Left renal cortex interstitium (tissue), 4 donors: ENCODE measurements around the gene KDM5C. TPM values are rescaled to one million over a fixed set of nuclear protein-coding genes. Genes with fewer than 3 reads are reported as not detected.
A peak's percentile ranks its signal among the peaks of the same experiment; 100 is the strongest.

Source experiments
- DNase-seq, 4 donors: peaks; one replicate each; pipeline ENCODE4 v3.0.0-alpha.2; 2013; ENCODE audit warnings: low read depth in 4 of 4, low spot score in 2 of 4, missing footprints in 1 of 4
- polyA plus RNA-seq, 4 donors: library from polyadenylated mRNA; unstranded; fragments of 120-200 nt; gene quantifications; one replicate each; pipeline ENCODE4 v1.2.1, GENCODE V29; 2013; ENCODE audit not compliant: insufficient read length in 4 of 4

The KDM5C gene
- polyA plus RNA-seq, result 10 to 100 TPM; 65.0 to 80.6 (median 72.1) TPM

GRCh38 chrX:53224860-53225797 is at the start of gene KDM5C:
Gene KDM5C (minus strand): TSS chrX:53225207. CDS start chrX:53224889, 318 bp downstream.
- peak; percentile 79 to 97 (median 84) for DNase-seq

GRCh38 chrX:53272808-53273337 is 47.9 kb upstream of the KDM5C start:
- DNase-seq, result no peak

DNA sequence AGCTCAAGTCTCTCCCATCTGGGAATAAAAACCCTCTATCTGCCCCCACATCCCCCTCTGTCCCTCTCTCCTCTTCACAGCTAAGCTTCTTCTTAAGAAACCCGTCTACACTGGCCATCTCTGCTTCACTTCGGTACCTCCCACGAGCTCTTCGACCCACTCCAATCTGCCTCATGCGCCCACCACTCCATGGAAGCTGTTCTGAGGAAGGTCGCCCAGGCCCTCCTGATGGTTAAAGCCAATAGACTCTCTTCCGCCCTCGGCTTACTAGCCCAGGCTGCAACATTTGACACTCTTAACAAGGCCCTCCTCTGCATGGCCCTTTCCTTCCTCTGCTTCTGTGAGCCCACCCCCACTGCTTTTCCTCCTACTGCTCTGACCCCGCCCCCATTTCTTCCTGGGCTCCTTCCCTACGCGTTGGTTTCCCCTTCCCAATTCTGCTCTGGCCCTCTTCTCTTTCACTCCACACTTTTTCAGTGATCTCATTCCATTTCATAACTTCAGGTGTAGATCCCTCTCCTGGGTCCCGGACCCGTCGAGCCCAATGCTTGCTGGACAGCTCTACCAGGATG is 44.6 kb upstream of the KDM5C start:
- no peak for DNase-seq

GRCh38 chrX:53268173-53268572 is 43.2 kb upstream of the KDM5C start:
- DNase-seq, result no peak

DNA sequence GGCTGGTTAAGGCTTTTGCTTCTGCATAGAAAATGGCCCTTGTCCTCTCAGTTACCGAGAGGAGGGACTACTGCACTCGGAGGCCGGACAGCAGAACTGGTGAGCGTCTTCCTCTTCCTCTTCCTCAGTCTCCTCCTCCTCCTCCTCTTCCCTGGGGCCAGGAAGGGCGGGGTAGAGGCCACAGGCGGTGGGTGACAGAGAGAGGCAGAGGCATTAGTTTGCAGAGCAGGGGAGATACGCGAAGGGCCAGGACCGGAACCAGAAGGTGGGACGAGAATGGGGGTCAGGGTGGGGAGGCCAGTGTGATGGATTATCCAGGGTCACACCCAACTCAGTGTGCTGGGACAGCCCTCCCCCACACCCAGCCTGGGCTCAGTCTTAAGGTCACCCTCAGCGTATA is 41.9 kb upstream of the KDM5C start:
- no peak for DNase-seq

GRCh38 chrX:53265771-53266574 is 41.0 kb upstream of the KDM5C start:
- DNase-seq, result no peak

- no peak for DNase-seq
Measured at GRCh38 chrX:53263597-53264094, 38.6 kb upstream of the KDM5C start.

- DNase-seq, result no peak
Measured at GRCh38 chrX:53262918-53263394, 37.9 kb upstream of the KDM5C start.

DNA sequence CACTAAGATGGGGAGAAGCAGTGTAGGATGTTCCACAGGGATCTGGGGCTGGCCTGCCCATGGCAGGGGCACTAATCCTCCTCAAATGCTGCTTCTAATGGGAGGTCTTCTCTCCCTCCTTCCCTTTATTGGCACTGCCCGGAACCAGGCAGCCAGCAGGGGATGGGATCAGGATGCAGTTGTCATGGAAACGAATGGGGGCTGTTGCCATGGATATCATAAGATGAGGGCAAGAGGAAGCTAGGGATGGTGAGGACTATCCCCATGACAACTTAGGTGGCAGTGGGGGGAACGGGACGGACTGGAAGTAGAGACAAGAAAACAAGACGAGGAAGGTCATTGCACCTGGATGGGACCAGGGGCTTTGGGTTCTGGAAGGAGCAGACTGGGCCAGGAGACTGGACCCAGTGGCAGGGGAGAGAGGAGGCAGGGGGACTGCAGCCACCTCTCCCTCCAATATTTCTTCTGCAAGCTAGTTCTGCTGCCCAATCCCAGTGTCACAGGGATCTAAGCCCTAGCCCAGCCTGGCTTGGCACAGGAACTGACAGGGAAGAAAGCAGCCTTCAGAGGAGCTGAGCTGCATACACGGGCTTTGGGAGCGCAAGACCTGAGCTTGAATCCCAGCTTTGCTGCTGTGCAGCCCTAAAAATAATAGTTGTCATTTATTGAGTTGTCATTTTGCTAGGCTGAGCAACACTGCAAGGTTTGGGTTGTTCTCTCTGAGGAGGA is 37.3 kb upstream of the KDM5C start:
- DNase-seq, result no peak

DNA sequence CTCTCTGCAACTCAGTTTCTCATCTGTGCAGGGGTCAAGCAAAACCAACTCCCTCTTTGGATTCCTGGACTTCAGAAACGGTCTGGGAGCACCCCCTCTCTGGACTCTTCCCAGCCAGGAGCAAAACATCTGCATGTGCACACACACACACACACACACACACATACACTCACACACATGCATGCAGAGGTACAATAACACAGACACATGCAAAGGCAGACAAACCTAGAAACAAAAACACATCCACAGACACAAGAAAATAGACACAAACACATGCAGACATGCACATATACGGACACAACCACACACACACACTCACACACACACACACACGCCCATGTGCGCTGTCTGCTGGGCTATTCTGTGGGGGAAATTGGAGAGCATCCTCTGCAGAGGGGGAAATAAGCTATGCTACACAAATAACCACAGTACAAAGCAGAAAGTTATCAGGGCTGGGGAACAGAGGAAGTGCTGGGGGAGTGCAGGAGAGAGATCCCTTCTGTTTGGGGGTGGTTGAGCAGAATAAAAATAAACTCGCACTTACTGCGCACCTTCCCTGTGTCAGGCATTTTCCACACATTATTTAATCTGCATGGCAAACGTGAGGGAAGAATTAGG is 36.5 kb upstream of the KDM5C start:
- DNase-seq, result no peak

- DNase-seq, result no peak
Measured at GRCh38 chrX:53260836-53261235, 35.8 kb upstream of the KDM5C start.

- DNase-seq, result no peak
Measured at GRCh38 chrX:53257670-53258423, 32.8 kb upstream of the KDM5C start.

GRCh38 chrX:53257166-53257565 is 32.2 kb upstream of the KDM5C start:
- no peak for DNase-seq

GRCh38 chrX:53256446-53257041 is 31.5 kb upstream of the KDM5C start:
- no peak for DNase-seq

DNA sequence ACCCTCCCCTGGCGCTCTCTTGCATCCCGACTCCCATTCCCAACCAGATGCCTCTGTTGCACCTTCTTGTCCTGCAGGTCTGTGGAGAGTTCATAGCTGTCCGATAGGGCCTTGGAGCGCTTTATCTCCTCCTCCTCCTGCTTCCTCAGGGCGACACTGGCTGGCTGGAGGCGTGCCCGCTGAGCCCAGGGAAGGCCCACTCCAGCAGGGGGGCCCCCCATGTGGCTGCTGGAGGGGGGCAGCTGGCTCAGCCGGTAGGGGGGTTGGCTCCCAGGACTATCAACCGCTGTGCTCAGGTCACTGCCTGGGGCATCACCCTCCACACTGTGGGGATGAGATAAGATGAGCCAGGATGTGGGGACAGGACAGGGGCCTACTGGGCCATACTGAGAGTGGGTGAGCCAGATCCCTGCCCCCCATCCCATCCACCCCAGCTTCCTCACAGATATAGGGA is 30.8 kb upstream of the KDM5C start:
- DNase-seq, result no peak

GRCh38 chrX:53254570-53255461 is 29.8 kb upstream of the KDM5C start:
- DNase-seq, result no peak
